Left lobe of liver (tissue), 2 donors: Measurements from ENCODE around the gene KASH5. TPM values are rescaled to one million over a fixed set of nuclear protein-coding genes. Genes with fewer than 3 reads are reported as not detected.

Source experiments
- ATAC-seq: fragments of 200-7000 bp; cut with Tn5 transposase; one replicate; pipeline ENCODE4 v1.9.1; 2020; ENCODE audit warnings: mild to moderate bottlenecking, moderate library complexity
- DNase-seq: peaks from one replicate; pipeline ENCODE4 v3.0.0-alpha.2; 2020; ENCODE audit warnings: low spot score
- total RNA-seq: library from RNA; stranded (reverse); gene quantifications from one replicate; pipeline ENCODE4 v1.2.1, GENCODE V29; 2021
- donor health status: DM: no; HTN: no; CAD: no; lungs with moderate emphysema.
- donor health status: DM: no; HTN: yes; CAD: no.

KASH5 gene
- total RNA-seq, 1 donor from 2014 or later: not detected

DNA sequence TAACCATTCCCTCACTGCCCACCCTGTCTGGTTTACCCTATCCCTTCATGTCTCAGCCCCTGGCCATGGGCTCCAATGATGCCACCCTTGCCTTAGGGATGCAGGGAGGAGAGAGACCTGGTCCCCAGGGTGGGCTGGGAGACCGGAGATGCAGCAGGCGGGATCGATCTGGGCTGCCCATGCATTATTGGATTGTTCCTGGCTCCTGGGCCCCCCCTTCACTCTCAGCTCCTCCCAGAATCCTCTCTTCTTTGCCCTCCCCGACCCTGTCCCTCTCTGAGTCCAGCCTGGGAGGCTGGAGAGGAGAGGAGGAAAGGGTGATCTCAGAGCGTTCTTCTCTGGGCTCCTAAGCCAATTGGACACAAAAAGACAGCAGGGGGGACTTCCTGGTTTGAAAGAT is 5.8 kb downstream of the KASH5 start:
- no peak for DNase-seq
- no peak for ATAC-seq

DNA sequence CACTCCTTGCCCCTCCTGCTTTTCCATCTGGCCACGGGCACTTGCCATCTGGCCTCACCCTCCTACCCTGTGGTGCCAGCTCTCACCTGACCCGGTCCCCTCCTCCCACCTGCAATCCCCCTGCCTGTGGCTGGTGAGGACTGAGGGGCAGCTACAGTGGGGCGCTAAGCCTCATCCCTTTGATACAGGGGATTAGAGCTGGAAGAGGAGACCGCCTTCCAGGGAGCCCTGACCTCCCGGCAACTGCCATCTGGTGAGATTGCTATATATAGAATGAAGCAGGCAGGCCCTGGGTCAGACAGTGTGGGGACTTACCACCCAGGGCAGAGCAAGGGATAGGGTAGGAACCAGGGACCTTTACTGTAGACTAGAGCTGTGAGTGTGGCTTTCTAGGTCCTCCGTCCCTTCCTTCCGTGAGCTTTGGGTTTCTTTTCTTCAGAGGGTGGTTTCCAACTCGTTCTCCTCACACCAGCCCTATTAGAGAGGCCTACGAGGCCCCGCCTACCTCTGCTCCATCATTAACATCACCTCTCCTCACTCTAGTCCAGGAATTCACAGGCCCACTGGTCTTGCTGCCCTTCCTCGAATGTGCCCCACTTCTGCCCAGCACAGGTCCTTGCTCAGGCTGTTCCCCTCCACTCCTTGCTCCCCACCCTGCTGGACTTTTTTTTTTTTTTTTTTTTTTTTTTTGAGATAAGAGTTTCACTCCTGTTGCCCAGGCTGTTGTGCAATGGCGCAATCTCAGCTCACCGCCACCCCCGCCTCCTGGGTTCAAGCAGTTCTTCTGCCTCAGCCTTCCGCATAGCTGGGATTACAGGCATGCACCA is 7.7 kb downstream of the KASH5 start:
- no peak for ATAC-seq
- DNase-seq: no peak

DNA sequence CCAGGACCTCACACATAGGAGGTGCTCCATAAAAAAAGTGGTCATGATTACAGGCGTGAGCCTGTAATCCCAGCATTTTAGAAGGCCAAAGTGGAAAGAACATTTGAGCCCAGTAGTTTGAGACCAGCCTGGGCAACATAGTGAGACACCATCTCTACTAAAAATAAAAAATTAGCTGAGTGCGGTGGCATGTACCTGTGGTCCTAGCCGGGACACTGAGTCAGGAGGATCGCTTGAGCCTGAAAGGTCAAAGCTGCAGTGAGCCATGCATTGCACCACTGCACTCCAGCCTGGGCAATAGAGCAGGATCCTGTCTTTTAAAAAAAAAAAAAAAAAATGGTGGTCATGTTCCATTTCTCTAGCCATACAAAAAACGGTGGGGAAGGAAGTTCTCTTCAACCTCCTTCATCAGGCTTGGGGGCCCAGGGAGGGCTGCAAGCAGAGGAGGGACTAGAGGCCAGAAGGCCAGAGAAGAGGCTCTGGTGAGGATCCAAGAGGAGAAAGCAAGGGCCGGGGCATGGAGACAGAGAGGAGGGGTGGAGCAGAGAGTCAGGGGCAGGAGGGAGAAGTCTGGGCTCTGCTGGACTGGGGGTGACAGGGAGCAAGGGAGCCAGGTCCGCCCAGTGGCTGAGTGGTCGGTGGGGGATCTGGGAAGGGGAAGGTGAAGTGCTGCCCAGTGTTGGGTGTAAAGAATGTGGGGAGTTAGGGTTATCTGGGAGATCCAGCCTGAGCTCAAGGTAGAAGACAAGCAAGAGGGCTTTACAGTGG is 8.9 kb downstream of the KASH5 start:
- ATAC-seq: no peak

DNA sequence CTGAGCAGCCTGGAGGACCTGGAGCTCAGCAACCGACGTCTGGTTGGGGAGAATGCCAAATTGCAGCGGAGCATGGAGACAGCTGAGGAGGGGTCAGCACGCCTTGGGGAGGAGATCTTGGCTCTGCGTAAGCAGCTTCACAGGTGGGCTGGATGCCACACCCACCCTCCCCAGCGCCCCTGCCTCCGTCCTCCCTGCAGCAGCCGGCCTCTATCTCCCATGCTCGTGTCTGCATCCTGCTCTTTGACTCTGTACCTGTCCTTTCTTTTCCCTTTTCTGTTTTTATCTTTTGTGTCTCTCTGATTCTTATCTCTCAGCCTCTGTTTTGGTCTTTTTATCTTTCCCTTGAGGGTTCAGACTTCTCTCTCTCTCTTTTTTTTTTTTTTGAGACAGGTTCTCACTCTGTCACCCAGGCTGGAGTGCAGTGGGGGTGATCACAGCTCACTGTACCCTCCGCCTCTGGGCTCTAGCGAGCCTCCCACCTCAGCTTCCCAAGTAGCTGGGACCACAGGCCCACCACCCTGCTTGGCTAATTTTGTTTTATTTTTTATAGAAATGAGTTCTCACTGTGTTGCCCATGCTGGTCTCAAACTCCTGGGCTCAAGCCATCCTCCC is 10.1 kb downstream of the KASH5 start:
- DNase-seq (no peak), ATAC-seq (no peak)

More for the DNA sequence above, 8.9 kb downstream of the KASH5 start:
- DNase-seq: no peak

DNA sequence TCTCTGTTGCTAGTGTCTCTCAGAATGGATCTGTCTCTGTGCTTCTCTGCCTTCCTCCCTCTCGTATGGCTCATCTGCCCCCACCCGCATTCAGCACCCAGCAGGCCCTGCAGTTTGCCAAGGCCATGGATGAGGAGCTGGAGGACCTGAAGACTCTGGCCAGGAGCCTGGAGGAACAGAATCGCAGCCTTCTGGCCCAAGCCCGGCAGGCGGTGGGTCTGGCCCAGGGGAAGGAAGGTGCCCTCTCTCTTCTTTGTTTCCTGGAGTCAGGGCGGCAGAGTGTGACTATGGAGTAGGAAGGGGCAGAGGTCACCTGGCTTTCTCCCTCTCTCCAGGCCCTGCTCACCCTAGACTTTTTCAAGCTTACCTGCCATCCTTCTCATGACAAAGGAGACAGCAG is 10.9 kb downstream of the KASH5 start:
- ATAC-seq: no peak
- DNase-seq: no peak

DNA sequence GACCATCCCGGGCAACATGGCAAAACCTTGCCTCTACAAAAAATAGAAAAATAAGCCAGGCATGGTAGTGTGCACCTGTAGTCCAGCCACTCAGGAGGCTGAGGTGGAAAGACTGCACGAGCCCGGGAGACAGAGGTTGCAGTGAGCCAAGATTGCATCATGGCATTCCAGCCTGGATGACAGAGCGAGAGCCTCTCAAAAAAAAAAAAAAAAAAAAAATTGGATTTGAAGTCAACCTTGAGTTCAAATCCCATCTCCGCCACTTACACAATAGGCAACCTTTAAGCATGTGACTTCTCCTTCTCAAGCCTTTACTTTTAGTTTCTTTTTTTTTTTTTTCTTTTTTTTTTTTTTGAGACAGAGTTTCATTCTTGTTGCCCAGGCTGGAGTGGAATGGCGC is 12.0 kb downstream of the KASH5 start:
- ATAC-seq (peak; percentile 53), DNase-seq (no peak)

DNA sequence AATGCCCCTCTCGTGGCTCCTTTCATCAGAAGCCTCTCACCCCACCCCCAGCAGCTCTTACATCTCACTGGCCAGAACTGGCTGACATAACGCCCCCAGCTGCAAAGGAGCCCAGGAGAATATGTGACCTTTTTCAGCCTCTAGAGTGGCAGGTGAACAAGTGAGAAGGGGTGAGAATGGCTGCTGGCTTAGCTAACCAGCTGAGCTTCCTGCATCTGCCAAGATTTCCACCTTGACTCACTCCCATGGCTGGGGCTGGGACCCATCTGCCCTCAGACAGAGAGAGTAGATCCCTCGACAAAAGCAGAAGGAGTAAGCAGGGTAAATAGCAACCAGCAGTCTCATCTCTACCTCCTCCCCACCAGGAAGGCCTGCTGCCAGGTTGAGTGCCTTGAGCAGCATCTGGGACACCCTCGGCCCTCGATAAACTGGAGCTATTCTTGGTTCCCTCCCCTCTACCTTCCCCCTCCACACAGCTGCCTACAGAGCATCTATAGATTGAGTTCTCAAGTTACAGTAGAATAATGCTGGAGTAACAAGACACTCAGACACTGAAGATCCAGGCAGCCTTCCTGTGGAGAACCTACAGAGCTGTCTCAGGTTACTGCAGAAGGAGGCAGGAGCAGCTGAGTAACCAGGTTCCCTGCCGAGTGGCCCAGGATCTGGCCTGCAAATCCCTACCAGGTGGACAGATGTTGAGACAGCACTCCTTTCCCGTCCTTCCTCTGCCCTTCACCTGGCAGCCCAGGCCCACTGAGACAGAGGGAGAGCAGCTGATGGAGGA is 15.5 kb downstream of the KASH5 start:
- ATAC-seq (no peak), DNase-seq (no peak)

DNA sequence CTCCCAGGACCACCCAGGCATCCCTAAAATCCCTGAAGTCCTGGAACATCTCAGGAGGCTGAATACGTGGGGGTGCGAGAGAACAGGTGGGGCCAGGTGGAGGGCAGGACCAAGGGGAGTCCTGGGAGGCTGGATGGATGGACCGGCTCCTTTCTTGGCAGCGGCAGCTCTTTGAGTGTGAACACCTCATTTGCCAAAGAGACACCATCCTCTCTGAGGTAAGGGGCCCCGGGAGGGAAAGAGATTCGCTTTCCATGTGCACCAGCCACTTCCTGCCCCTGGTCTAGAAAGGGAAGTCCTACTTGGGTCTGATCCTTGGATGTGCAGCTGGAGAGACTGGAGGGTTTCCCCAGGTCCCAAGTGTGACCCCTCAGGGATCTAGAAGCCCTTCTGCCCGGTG is 19.0 kb downstream of the KASH5 start:
- no peak for ATAC-seq
- no peak for DNase-seq

DNA sequence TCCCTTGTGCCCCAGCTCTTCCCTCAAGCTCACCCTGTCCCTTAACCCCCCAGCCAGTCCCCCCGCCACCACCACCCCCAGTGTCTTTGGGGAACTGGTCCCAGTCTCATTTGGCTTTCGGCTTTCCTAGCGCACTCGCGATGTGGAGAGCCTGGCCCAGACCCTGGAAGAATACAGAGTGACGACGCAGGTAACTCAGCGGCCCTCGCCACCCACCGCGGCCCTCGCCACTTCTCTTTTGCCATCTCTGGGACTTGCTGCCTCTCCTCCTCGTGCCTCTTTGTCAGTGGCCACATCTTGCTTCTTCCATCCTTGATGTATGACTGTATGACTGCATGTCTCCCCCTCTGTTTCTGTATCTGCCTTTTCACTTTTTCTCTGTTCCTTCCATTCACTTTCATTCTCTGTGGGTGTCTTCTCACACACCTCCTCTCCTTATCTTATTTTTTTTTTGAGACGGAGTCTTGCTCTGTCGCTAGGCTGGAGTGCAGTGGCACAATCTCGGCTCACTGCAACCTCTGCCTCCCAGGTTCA is 19.5 kb downstream of the KASH5 start:
- no peak for ATAC-seq
- DNase-seq: no peak

DNA sequence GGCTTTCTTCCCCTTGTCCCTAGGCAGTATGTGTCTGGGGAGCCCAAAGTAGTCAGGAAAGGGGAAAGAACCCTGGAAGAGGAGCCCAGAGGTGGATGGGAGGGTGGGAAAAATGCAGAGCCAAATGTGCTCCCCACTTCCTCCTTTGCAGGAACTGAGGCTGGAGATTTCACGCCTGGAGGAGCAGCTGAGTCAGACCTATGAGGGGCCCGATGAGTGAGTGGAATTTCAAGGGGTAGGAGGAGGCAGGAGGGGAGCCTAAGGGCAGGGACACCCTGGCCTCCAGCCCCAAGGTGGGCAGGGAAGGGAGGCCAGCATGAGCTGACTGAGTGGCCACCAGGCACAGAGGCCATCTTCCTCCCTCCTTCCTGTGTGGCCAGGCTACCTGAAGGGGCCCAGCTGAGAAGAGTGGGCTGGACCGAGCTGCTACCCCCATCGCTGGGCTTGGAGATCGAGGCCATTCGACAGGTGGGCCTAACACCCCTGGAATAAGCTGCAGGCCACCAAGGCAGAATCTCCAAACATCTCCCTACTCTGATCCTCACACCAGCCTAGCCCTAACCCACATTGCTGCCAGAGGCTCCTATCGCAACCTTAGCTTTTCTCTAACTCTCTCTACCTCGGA is 20.9 kb downstream of the KASH5 start:
- ATAC-seq (no peak), DNase-seq (no peak)

DNA sequence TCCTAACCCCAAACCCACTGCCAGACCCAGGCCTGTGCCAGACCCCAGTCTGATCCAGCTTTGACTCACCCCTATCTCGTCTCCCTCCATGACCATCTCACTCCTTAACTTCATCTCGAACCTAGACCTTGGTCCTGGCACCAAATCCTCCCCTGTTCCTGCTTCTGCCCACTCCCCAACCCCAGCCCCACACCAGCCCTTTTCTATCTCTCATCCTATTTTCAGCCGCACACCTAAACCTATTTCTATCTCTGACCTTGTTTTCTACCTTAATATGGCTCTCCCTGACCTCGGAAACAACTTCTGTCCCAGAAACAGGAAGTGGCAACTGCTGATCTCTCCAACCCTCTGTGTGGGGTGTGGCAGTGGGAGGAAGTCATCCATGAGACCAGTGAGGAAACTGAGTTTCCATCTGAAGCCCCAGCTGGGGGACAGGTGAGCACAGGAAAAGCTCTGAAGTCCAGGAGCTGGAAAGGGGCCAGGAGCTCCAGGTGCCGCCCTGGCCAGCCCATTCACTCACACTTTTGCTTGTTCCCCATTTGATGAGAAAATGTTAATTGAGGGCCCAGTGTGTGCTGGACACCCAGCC is 21.5 kb downstream of the KASH5 start:
- DNase-seq (no peak), ATAC-seq (no peak)

DNA sequence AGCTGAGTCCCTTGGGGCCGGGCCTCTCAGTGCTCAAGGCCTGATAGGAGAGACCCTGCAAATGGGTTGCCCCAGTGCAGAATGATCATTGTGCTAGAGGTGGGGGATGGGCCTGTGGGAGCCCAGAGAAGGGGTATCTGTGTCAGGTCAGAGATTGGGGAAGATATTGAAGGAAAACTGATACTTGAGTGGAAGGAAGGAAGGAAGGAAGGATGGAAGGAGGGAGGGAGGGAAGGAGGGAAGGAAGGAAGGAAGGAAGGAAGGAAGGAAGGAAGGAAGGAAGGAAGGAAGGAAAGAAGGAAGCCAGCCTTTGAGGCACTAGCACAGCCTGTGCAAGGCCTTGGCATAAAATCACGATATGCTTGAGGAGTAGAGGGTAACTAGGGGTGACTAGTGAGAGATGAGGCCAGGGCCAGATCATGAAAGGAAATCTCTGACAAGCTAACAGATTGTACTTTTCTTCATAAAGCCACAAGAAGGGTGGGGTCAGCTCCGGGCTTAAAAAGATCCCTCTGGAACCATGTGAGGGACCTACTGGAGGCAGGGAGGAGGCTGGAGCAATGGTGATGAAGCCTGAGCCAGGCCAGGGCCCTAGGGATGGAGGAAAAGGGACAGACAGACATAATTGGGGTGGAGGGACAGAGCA is 23.8 kb downstream of the KASH5 start:
- DNase-seq (no peak), ATAC-seq (no peak)

DNA sequence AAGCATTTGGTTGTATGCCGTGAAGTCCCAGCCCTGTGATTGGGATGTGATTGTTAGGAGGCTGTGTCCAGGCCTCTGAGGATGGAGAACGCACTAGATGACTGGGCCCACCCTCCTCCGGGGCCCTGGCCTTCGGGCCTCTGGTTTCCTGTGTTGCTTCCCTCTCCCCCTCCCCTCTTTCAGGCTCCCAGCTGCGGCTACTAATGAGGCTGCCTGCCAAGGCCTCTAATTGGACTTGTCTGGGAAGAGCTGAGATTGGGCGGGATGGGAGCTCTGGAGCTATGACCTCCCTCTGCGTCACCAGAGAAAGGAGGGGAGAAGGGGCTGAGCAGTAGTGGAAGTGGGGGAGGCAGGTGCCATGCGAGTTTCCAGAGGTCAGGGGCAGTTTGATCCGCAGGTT is 25.3 kb downstream of the KASH5 start:
- DNase-seq (no peak), ATAC-seq (no peak)

DNA sequence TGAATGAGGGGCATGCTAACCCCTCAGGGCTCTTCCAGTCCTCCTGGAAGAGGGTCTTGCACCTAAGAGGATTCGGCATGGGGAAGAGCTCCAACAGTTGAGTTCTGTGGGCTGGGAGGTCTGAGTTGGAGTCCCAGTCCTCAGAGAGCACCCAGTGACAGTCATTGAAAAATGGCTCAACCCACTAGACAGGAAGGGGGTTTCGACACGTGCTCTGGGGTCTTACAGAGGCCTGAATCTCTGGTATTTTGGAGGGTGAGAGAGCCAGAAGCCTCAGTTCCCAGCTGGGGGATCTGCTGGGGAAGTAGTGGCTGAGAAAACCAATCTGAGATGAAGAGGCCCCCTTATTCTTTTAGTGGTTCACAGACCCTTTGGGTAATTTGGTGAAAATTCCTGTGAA is 26.2 kb downstream of the KASH5 start:
- ATAC-seq: no peak
- DNase-seq: no peak

DNA sequence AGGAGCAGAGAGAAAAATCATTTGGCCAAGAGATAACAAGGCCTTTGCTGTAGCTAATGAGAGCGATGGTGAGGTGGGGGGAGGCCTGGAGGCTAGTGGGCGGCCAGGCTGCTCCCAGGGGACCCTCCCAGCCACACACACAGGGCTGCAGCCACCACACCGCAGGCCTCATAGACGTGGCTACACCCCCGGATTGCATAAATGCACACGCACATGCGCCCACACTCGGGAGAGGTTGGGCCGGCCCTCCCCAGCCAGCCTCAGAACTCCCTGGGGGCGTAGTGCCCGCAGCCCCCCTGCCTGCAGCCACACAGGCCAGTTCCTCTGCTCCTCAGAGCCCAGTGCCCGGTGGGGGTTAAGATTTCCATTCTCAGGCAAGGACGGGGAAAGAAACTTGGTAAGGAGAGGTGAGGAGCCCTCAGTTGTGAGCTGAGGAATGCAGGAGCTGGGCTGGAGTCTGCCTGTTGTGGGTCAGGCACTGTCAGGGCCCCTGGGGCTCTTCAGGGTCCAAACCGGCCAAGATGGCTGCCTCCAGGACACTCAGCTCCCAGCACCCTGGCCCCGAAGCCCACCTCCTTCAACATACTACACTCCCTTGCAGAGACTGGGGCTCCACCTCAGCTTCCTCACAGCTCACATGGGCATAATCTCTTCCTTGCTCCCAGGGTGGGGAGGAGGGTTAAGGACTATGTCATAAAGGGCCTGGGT is 27.2 kb downstream of the KASH5 start:
- ATAC-seq (no peak), DNase-seq (no peak)

DNA sequence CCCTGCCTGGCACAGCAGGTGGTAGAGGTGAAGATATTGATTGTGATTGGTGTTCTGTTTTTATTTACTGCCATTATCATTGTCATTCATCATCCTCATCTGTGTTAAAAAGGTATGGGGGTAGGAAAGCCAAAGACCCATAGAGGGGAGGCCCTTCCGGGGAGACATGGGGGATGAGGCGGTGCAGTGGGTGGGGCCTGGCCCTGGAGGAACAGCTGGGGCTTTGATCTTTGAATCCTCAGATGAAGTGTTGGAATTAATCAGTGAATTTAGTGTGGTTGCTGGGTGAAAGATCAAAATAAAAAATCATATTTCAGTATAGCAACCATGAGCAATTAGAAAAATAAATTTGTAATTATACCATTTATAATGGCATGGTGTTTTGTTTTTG is 27.8 kb downstream of the KASH5 start:
- DNase-seq: no peak
- no peak for ATAC-seq

DNA sequence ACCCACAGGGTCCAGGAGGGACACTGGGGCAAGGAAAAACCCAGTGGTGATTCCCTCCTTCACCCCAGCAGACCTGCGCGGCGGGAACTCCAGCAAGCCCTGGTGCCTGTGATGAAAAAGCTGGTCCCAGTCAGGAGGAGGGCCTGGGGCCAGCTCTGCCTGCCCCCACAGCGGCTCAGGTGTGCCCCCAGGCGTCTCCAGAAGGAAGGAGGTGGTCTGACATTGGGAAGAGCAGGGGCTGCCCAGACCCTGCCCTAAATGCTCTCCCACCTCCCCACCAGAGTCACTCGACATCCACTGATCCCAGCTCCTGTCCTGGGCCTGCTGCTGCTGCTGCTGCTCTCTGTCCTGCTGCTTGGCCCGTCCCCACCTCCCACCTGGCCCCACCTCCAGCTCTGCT is 29.0 kb downstream of the KASH5 start:
- ATAC-seq: no peak
- DNase-seq: no peak

DNA sequence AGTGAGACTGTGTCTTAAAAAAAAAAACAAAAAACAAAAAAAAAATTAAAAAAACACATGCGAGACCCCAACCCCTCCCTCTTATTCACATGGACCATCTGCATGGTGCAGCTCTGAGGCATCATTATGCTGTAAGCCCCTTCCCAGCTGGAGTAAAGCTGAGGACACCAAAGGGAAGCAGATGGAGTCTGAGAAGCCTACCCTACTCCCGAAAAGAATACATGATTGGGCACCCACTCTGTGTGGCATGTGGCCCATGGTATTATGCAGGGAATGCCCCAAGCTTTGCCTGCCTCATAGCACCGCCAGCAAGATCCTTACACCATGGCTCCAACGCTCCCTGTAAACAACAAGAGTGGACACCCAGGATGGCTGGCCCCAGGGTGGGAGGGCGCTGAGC is 30.5 kb downstream of the KASH5 start:
- DNase-seq (no peak), ATAC-seq (no peak)

DNA sequence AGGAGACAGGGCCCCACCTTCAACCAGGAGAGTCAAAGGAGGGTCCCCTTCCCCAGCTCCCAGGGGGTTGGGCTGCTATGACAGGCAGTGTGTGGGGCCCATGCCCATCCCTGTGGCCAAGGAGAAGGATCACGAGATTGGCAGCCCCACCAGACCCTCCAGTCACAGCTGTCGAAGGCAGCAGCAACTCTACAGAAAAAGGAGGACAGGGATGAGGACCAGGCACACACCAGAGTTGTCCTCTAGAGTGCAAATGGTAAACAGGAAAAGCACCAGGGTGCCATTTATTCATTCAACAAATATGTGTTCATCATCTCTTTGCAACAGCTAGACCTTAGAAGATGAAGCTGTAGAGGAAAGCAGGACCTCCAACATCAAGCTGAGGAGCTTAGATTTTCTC is 31.1 kb downstream of the KASH5 start:
- DNase-seq (no peak), ATAC-seq (no peak)
